Raji (cell line): Measurements from ENCODE around the gene ZNF33B.

Experiments
- POLR2A ChIP-seq: IDR thresholded peaks from 2 replicates; pipeline ENCODE4 v1.6.1; 2011; ENCODE audit warnings: low read depth, low read length, control low read depth; ENCODE audit not compliant: insufficient read depth

Gene ZNF33B

GRCh38 chr10:42552188-42553063, 85.9 kb downstream of the ZNF33B start:
- TF ChIP-seq POLR2A = peak; percentile 73

GRCh38 chr10:42551582-42552187, 86.7 kb downstream of the ZNF33B start:
- no peak for TF ChIP-seq POLR2A

- no peak for TF ChIP-seq POLR2A
These were observed 88.5 kb downstream of the ZNF33B start for GRCh38 chr10:42549851-42550250.

- no peak for TF ChIP-seq POLR2A
These were observed 90.1 kb downstream of the ZNF33B start for GRCh38 chr10:42548254-42548653.

GRCh38 chr10:42544945-42545344, 93.4 kb downstream of the ZNF33B start:
- TF ChIP-seq POLR2A = no peak

- no peak for TF ChIP-seq POLR2A
These were observed 94.5 kb downstream of the ZNF33B start for GRCh38 chr10:42543840-42544372.
